ENCODE results near the gene MB.

MB gene

DNA sequence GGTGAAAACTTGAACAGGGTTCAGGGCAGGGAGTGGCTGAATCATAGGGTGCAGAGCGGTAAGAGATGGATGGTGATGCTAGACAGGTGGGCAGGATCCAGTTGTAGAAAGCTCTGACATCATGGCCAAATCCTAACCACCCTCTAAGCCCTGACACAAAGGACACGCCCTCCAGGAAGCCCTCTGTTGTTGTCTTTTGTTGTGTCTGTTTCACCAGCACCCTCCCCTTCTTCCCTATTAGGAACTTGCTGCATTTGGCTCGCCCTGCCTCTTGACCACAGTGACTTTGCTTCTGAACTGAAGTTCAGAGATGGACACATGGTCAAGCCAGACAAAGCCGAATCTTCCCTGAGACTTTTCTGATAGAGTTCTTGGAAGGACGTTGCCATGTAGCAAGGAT lies 16.9 kb upstream of the MB start:
- Histone ChIP-seq H3K4me3 (ENCODE audit: low read depth, low read length) (no peak overlapping the region), H3K27ac (no peak overlapping the region), H3K9me3 (ENCODE audit: severe bottlenecking) (no peaks in the 10 kb centered on the region), H3K36me3 (no peaks in the 10 kb centered on the region), H3K27me3 (ENCODE audit: insufficient read depth, low read depth, severe bottlenecking) (peaks cover under 1% of the 10 kb centered on the region)
- no peak for DNase-seq
- TF ChIP-seq, protein P1, sequence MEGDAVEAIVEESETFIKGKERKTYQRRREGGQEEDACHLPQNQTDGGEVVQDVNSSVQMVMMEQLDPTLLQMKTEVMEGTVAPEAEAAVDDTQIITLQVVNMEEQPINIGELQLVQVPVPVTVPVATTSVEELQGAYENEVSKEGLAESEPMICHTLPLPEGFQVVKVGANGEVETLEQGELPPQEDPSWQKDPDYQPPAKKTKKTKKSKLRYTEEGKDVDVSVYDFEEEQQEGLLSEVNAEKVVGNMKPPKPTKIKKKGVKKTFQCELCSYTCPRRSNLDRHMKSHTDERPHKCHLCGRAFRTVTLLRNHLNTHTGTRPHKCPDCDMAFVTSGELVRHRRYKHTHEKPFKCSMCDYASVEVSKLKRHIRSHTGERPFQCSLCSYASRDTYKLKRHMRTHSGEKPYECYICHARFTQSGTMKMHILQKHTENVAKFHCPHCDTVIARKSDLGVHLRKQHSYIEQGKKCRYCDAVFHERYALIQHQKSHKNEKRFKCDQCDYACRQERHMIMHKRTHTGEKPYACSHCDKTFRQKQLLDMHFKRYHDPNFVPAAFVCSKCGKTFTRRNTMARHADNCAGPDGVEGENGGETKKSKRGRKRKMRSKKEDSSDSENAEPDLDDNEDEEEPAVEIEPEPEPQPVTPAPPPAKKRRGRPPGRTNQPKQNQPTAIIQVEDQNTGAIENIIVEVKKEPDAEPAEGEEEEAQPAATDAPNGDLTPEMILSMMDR (IDR thresholded peaks at IDR 0.05; ENCODE audit: low read depth, low read length), result no peak

DNA sequence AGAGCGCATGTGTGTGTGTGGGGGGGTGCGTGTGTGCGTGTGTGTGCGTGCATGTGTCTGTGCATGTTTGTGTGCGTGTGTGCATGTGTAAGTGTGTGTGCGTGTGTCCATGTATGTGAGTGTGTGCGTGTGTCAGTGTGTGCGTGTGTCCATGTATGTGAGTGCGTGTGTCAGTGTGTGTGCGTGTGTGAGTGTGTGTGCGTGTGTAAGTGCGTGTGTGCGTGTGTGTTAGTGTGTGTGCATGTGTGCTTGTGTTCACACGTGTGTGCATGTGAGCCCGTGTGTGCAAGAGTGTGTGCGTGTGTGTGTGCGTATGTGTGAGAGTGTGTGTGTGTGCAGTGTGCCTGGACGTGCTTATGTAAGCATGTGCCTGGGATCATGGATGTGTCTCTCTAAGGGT lies 16.4 kb upstream of the MB start:
- Histone ChIP-seq H3K27ac (no peak overlapping the region), H3K4me3 (ENCODE audit: low read depth, low read length) (no peak overlapping the region), H3K27me3 (ENCODE audit: insufficient read depth, low read depth, severe bottlenecking) (peaks cover 2% of the 10 kb centered on the region), H3K9me3 (ENCODE audit: severe bottlenecking) (no peaks in the 10 kb centered on the region), H3K36me3 (no peaks in the 10 kb centered on the region)
- no peak for DNase-seq
- TF ChIP-seq, protein P1 (IDR thresholded peaks at IDR 0.05; ENCODE audit: low read depth, low read length), result no peak

DNA sequence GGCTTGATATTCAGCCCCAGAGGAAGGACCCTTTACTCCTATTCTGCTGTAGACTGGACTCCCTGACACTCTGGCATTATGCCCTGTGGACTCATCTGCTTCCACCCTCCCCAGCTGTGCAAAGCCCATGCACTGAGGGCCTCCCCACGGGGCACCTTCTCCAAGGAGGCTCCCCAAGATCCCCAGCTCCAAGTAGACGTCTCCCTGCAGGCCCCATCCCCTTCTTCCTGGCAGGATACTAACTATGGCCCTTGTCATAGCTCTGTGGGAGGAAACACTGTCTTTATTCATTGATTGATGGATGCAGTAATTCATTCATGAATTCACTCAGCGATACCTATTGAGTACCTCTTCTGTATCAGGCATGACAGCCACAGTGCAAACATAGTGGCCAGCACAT lies 15.8 kb upstream of the MB start:
- Histone ChIP-seq H3K27ac (no peak overlapping the region), H3K4me3 (ENCODE audit: low read depth, low read length) (no peak overlapping the region), H3K9me3 (ENCODE audit: severe bottlenecking) (no peaks in the 10 kb centered on the region), H3K27me3 (ENCODE audit: insufficient read depth, low read depth, severe bottlenecking) (peaks cover 2% of the 10 kb centered on the region), H3K36me3 (no peaks in the 10 kb centered on the region)
- TF ChIP-seq, protein P1 (IDR thresholded peaks at IDR 0.05; ENCODE audit: low read depth, low read length), result no peak
- DNase-seq, result no peak

DNA sequence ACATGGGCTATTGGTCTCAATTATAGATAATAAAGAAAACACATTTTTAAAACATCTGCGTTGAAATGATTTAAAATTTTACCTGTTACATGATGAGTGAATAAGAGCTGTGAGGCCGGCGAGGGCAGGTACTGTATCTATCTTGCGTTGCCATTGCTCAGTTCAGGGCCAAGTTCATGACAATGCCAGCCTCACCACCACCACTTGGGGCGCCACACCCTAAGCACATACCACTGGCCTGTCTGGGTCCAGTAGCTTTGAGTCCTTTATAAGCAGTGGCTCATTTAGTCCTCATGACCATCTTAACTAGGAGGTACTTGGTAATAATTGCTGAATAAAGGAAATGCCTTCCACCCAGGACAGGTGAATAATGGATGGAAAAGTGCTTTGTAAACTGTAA lies 14.5 kb upstream of the MB start:
- peaks cover 2% of the 10 kb centered on the region for H3K27me3 ChIP-seq (ENCODE audit: insufficient read depth, low read depth, severe bottlenecking)
- no peak overlapping the region for H3K4me3 ChIP-seq (ENCODE audit: low read depth, low read length)
- TF ChIP-seq, protein P1 (IDR thresholded peaks at IDR 0.05; ENCODE audit: low read depth, low read length), result peak; percentile 84
- peak; percentile 67 for DNase-seq
- no peaks in the 10 kb centered on the region for H3K9me3 ChIP-seq (ENCODE audit: severe bottlenecking)
- no peak overlapping the region for H3K27ac ChIP-seq
- H3K36me3 ChIP-seq, result no peaks in the 10 kb centered on the region

DNA sequence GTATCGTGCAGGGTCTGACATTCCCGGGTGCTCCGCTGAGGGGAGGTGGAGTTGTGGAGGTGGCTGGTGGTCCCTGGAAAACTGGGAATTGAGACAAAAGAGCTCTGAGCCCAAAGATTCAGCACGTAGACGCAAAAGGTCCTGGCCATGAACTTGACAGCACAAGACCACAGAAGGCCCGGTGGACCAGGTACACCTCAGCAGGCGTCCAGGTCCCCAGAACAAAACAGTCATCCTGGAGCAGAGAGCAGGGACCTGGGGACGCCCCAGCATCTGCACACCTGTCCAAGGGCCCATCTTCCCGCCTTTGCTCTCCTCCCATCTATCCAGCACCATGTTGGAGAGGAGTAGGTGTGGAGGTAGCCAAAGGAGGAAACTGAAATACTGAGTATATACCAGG lies 13.8 kb upstream of the MB start:
- Histone ChIP-seq H3K36me3 (no peaks in the 10 kb centered on the region), H3K9me3 (ENCODE audit: severe bottlenecking) (no peaks in the 10 kb centered on the region), H3K27ac (no peak overlapping the region), H3K4me3 (ENCODE audit: low read depth, low read length) (no peak overlapping the region), H3K27me3 (ENCODE audit: insufficient read depth, low read depth, severe bottlenecking) (peaks cover 2% of the 10 kb centered on the region)
- no peak for DNase-seq
- TF ChIP-seq, protein P1 (IDR thresholded peaks at IDR 0.05; ENCODE audit: low read depth, low read length), result no peak

DNA sequence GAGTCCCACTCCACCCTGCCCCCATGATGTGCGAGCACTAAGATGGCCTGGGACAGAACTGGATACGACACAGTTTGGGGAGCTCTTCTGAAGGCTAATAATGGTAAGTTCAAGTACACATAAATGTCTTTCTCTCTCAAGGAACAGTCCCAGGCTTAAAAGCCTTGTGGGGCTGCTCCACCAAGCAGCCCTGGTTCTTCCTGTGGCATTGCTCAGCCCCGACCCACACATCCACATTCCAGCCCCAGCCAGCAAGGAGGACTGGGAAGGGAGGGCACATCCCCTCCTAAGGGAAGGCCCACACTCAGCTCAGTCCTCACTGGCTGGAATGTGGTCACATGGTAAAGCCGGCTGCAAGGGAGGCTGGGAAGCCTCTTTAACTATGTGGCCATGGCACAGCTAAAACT lies 13.3 kb upstream of the MB start:
- TF ChIP-seq, protein P1 (IDR thresholded peaks at IDR 0.05; ENCODE audit: low read depth, low read length), result no peak
- Histone ChIP-seq H3K9me3 (ENCODE audit: severe bottlenecking) (no peaks in the 10 kb centered on the region), H3K4me3 (ENCODE audit: low read depth, low read length) (no peak overlapping the region), H3K36me3 (no peaks in the 10 kb centered on the region), H3K27me3 (ENCODE audit: insufficient read depth, low read depth, severe bottlenecking) (peaks cover 2% of the 10 kb centered on the region), H3K27ac (no peak overlapping the region)
- no peak for DNase-seq
